Measurements from ENCODE around the gene KRT76.

Gene KRT76

GRCh38 chr12:52771505-52771904 is 5.6 kb downstream of the KRT76 start:
- no peak overlapping the region for H3K27ac ChIP-seq
- no peak for TF ChIP-seq CTCF (IDR thresholded peaks at IDR 0.05)
- H3K4me3 ChIP-seq = no peak overlapping the region
- DNase-seq (ENCODE audit: low spot score) = no peak

GRCh38 chr12:52771088-52771487 is 6.1 kb downstream of the KRT76 start:
- DNase-seq (ENCODE audit: low spot score) = no peak
- H3K4me3 ChIP-seq = no peak overlapping the region
- H3K27ac ChIP-seq = no peak overlapping the region
- no peak for TF ChIP-seq CTCF (IDR thresholded peaks at IDR 0.05)

GRCh38 chr12:52769946-52770345 is 7.2 kb downstream of the KRT76 start:
- Histone ChIP-seq H3K4me3 (no peak overlapping the region), H3K27ac (no peak overlapping the region)
- DNase-seq (ENCODE audit: low spot score) = no peak
- TF ChIP-seq CTCF (IDR thresholded peaks at IDR 0.05) = no peak

GRCh38 chr12:52769354-52769753 is 7.8 kb downstream of the KRT76 start:
- H3K27ac ChIP-seq = no peak overlapping the region
- H3K4me3 ChIP-seq = no peak overlapping the region
- no peak for TF ChIP-seq CTCF (IDR thresholded peaks at IDR 0.05)
- no peak for DNase-seq (ENCODE audit: low spot score)

GRCh38 chr12:52768479-52769200 is 8.5 kb downstream of the KRT76 start:
- H3K27ac ChIP-seq = no peak overlapping the region
- TF ChIP-seq CTCF (IDR thresholded peaks at IDR 0.05) = no peak
- H3K4me3 ChIP-seq = no peak overlapping the region
- no peak for DNase-seq (ENCODE audit: low spot score)

GRCh38 chr12:52767427-52767826 is 9.7 kb downstream of the KRT76 start:
- no peak for DNase-seq (ENCODE audit: low spot score)
- no peak overlapping the region for H3K4me3 ChIP-seq
- H3K27ac ChIP-seq = no peak overlapping the region
- TF ChIP-seq CTCF (IDR thresholded peaks at IDR 0.05) = no peak

GRCh38 chr12:52767020-52767379 is 10.1 kb downstream of the KRT76 start:
- Histone ChIP-seq H3K4me3 (no peak overlapping the region), H3K27ac (no peak overlapping the region)
- no peak for TF ChIP-seq CTCF (IDR thresholded peaks at IDR 0.05)
- DNase-seq (ENCODE audit: low spot score) = no peak
